Esophagus muscularis mucosa (tissue), 4 donors: ENCODE data around the gene TMX2. TPM values are rescaled to one million over a fixed set of nuclear protein-coding genes. Genes with fewer than 3 reads are reported as not detected.

ENCODE experiments used
- DNase-seq: peaks from one replicate; pipeline ENCODE4 v3.0.0-alpha.2; 2017; ENCODE audit errors: extremely low spot score
- H3K27ac ChIP-seq, 4 donors: fragments of 200-600 bp; sonication (generic); replicated peaks in 1 of 4; 1 replicate in 3 of 4; 2 replicates in 1 of 4; pipeline ENCODE4 v1.5.1; 2016 to 2019; ENCODE audit warnings: mild to moderate bottlenecking in 1 of 4
- H3K27me3 ChIP-seq, 4 donors: fragments of 200-600 bp; sonication (generic); one replicate each; pipeline versions ENCODE4 v1.5.1 to v1.6.0; 2016 to 2019
- H3K36me3 ChIP-seq, 4 donors: fragments of 200-600 bp; sonication (generic); one replicate each; pipeline ENCODE4 v1.5.1; 2016 to 2019
- H3K4me1 ChIP-seq, 4 donors: fragments of 200-600 bp; sonication (generic); one replicate each; pipeline ENCODE4 v1.5.1; 2016 to 2019
- H3K4me3 ChIP-seq, 4 donors: fragments of 200-600 bp; sonication (generic); 1 replicate in 2 of 4; 2 replicates in 2 of 4; pipeline ENCODE4 v1.5.1; 2016 to 2019; ENCODE audit warnings: mild to moderate bottlenecking in 4 of 4, moderate library complexity in 1 of 4
- H3K9me3 ChIP-seq, 4 donors: fragments of 200-600 bp; sonication (generic); 1 replicate in 3 of 4; 2 replicates in 1 of 4; pipeline ENCODE4 v1.5.1; 2016 to 2019
- EP300 ChIP-seq: sonication (generic); formaldehyde crosslinking; IDR thresholded peaks from one replicate; pipeline ENCODE4 v1.6.1; 2017; ENCODE audit warnings: antibody characterized with exemption
- POLR2A ChIP-seq: fragments of 450-650 bp; IDR thresholded peaks from one replicate; pipeline ENCODE4 v1.6.1; 2017; ENCODE audit warnings: antibody characterized with exemption, moderate library complexity, mild to moderate bottlenecking, low read depth
- POLR2AphosphoS5 ChIP-seq, 2 donors: sonication (generic); formaldehyde crosslinking; IDR thresholded peaks; one replicate each; pipeline ENCODE4 v1.6.1; 2017; ENCODE audit warnings: antibody characterized with exemption in 2 of 2
- WGBS: methylation state at CpG from one replicate; pipeline ENCODE4 v1.1.5; 2018; 5-methylcytosine and 5-hydroxymethylcytosine counted together
- intact Hi-C: fragments of 100-400 bp; cut with DNase I; formaldehyde crosslinking; loops from one replicate; pipeline ENCODE4 v1.15.1; 2023
- total RNA-seq, 4 donors: library from RNA; depleted of rRNA; stranded (reverse); fragments of >200 nt; gene quantifications; one replicate each; pipeline versions ENCODE4 v1.1.0 to v1.2.1, GENCODE V29; 2016
- TF ChIP-seq, protein P1 (sequence below), 3 experiments: fragments of 200-600 bp in 2 of 3; fragments of 450-650 bp in 1 of 3; sonication (generic) in 2 of 3; IDR thresholded peaks; one replicate each; pipeline ENCODE4 v1.5.1; 2017 to 2019; ENCODE audit warnings: antibody characterized with exemption in 3 of 3, mild to moderate bottlenecking in 2 of 3, moderate library complexity in 1 of 3

The TMX2 gene
- total RNA-seq, 4 donors from 2014 or later = 31.1 to 52.8 (median 46.1) TPM

- Histone ChIP-seq H3K27me3 (no peaks in the 10 kb centered on the region), H3K4me1 (peaks cover 99 to 100% (median 100%) of the 10 kb centered on the region in 4 donors), H3K36me3 (no peaks in the 10 kb centered on the region), H3K27ac (peak overlapping the region; percentile 75 to 82 (median 78)), H3K9me3 (no peaks in the 10 kb centered on the region), H3K4me3 (peak overlapping the region; percentile 5 to 33 (median 27))
- TF ChIP-seq POLR2A (no peak), EP300 (no peak), POLR2AphosphoS5 (IDR thresholded peaks at IDR 0.05) (no peak)
- TF ChIP-seq, protein P1, sequence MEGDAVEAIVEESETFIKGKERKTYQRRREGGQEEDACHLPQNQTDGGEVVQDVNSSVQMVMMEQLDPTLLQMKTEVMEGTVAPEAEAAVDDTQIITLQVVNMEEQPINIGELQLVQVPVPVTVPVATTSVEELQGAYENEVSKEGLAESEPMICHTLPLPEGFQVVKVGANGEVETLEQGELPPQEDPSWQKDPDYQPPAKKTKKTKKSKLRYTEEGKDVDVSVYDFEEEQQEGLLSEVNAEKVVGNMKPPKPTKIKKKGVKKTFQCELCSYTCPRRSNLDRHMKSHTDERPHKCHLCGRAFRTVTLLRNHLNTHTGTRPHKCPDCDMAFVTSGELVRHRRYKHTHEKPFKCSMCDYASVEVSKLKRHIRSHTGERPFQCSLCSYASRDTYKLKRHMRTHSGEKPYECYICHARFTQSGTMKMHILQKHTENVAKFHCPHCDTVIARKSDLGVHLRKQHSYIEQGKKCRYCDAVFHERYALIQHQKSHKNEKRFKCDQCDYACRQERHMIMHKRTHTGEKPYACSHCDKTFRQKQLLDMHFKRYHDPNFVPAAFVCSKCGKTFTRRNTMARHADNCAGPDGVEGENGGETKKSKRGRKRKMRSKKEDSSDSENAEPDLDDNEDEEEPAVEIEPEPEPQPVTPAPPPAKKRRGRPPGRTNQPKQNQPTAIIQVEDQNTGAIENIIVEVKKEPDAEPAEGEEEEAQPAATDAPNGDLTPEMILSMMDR (IDR thresholded peaks at IDR 0.05) = no peak
- no peak for DNase-seq
- intact Hi-C loops = no loop called here
- WGBS = 16% methylated on average over 3 of the region's 3 CpGs
Observed at GRCh38 chr11:57777969-57778317, 65.5 kb downstream of the TMX2 start.

DNA sequence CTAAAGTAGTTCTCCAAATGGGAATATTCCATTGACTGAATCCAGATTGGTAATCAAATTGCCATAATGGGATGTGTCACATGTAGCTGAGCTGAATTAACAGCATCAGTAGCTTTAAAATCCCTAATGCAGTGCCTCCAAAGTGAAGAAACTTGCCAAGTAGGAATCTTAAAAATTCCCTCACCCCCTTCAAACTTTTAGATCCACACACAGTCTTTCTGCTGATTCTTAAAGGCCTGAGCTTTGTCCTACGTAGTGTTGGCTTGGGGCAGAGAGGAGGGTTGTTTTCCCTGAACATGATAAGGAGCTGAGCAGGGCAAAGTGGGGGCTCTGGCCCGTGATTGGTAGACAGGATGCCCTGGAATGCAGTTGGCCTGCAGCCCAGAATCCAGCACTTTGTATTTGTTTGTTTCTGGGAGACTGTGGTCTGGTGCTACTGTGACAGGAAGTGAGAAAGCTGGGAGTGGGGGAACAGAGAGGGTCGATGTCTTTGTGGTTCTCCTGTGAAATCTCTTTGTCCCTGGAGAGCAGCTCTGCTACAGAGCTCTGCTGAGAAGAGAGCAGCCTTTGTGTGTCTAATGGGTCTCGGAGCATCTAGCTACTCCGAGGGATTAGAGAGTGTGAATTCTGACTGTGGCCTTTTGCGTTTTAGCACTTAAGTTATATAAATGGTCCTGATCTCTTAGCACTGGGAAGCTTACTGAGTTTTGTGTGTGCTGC, 66.1 kb downstream of the TMX2 start:
- Histone ChIP-seq H3K27ac (peak overlapping the region; percentile 75 to 82 (median 78)), H3K36me3 (no peaks in the 10 kb centered on the region), H3K27me3 (no peaks in the 10 kb centered on the region), H3K9me3 (no peaks in the 10 kb centered on the region), H3K4me3 (peak overlapping the region; percentile 5 to 33 (median 27)), H3K4me1 (peaks cover 98 to 100% (median 100%) of the 10 kb centered on the region in 4 donors)
- TF ChIP-seq, protein P1 (IDR thresholded peaks at IDR 0.05) = no peak
- peak; percentile 61 to 67 for TF ChIP-seq POLR2AphosphoS5 (IDR thresholded peaks at IDR 0.05)
- WGBS = 0% methylated on average over 6 of the region's 6 CpGs
- intact Hi-C loops = no loop called here
- peak; percentile 96 for DNase-seq

DNA sequence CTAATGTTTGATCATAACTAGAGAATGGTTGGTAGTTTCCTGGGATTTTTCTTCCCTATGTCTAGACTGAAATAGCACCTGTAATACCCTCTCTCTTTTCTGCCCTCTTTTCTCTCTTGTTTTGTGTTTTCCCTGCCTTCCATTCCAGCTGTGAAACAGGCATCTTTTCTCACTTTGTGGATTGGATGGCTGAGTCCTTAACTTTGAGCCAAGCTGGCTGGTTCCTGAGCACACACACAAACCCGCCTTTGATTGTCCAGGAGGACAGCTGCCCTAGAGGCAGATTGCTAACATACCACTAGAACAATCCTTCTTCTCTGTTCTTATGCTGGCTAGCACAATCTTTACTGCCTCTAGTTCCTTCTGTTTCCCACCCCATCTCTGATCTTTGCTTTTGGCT, 66.9 kb downstream of the TMX2 start:
- intact Hi-C loops = no loop called here
- Histone ChIP-seq H3K4me1 (peaks cover 97 to 100% (median 100%) of the 10 kb centered on the region in 4 donors), H3K4me3 (peak overlapping the region in 3 of 4 donors; percentile 5 to 33 (median 22)), H3K9me3 (no peaks in the 10 kb centered on the region), H3K36me3 (no peaks in the 10 kb centered on the region), H3K27me3 (no peaks in the 10 kb centered on the region), H3K27ac (peak overlapping the region; percentile 75 to 82 (median 78))
- WGBS = 16% methylated on average over 1 of the region's 1 CpG
- TF ChIP-seq POLR2AphosphoS5 (IDR thresholded peaks at IDR 0.05) = peak in 1 of 2 donors; percentile 36
- TF ChIP-seq EP300 = no peak
- TF ChIP-seq POLR2A = no peak
- TF ChIP-seq, protein P1 (IDR thresholded peaks at IDR 0.05) = peak in 1 of 3 experiments; percentile 17
- no peak for DNase-seq

GRCh38 chr11:57781529-57781943, 69.1 kb downstream of the TMX2 start:
- TF ChIP-seq POLR2AphosphoS5 (IDR thresholded peaks at IDR 0.05) = no peak
- no peak for TF ChIP-seq POLR2A
- TF ChIP-seq EP300 = no peak
- TF ChIP-seq, protein P1 (IDR thresholded peaks at IDR 0.05) = no peak
- DNase-seq = no peak
- Histone ChIP-seq H3K27ac (peak overlapping the region; percentile 75 to 82 (median 78)), H3K4me3 (no peak overlapping the region), H3K9me3 (no peaks in the 10 kb centered on the region), H3K36me3 (no peaks in the 10 kb centered on the region), H3K27me3 (no peaks in the 10 kb centered on the region), H3K4me1 (peaks cover 89 to 100% (median 100%) of the 10 kb centered on the region in 4 donors)
- intact Hi-C loops = no loop called here
- 65% methylated on average over 3 of the region's 3 CpGs for WGBS
